Cardiac fibroblast (primary cell): ENCODE measurements around the gene NFIB.

Experiments
- DNase-seq, 2 donors: peaks; one replicate each; pipeline versions ENCODE4 v3.0.0 to v3.0.0-alpha.2; 2010; ENCODE audit warnings: low read depth in 2 of 2
- H3K4me3 ChIP-seq, 2 donors: replicated peaks in 1 of 2; 1 replicate in 1 of 2; 2 replicates in 1 of 2; pipeline ENCODE4 v1.5.1; 2011; ENCODE audit warnings: low read depth in 2 of 2, low read length in 2 of 2, mild to moderate bottlenecking in 2 of 2, moderate library complexity in 1 of 2
- TF ChIP-seq, protein P1 (sequence below): IDR thresholded peaks from one replicate; pipeline ENCODE4 v1.5.1; 2011; ENCODE audit warnings: low read depth, mild to moderate bottlenecking, low read length, inconsistent platforms

NFIB gene

GRCh38 chr9:14263707-14264483 lies 50.0 kb downstream of the NFIB start:
- no peak for DNase-seq
- TF ChIP-seq, protein P1, sequence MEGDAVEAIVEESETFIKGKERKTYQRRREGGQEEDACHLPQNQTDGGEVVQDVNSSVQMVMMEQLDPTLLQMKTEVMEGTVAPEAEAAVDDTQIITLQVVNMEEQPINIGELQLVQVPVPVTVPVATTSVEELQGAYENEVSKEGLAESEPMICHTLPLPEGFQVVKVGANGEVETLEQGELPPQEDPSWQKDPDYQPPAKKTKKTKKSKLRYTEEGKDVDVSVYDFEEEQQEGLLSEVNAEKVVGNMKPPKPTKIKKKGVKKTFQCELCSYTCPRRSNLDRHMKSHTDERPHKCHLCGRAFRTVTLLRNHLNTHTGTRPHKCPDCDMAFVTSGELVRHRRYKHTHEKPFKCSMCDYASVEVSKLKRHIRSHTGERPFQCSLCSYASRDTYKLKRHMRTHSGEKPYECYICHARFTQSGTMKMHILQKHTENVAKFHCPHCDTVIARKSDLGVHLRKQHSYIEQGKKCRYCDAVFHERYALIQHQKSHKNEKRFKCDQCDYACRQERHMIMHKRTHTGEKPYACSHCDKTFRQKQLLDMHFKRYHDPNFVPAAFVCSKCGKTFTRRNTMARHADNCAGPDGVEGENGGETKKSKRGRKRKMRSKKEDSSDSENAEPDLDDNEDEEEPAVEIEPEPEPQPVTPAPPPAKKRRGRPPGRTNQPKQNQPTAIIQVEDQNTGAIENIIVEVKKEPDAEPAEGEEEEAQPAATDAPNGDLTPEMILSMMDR, result no peak
- H3K4me3 ChIP-seq, result no peak overlapping the region

GRCh38 chr9:14262827-14263226 lies 51.1 kb downstream of the NFIB start:
- DNase-seq, result no peak
- no peak overlapping the region for H3K4me3 ChIP-seq
- TF ChIP-seq, protein P1, result no peak

DNA sequence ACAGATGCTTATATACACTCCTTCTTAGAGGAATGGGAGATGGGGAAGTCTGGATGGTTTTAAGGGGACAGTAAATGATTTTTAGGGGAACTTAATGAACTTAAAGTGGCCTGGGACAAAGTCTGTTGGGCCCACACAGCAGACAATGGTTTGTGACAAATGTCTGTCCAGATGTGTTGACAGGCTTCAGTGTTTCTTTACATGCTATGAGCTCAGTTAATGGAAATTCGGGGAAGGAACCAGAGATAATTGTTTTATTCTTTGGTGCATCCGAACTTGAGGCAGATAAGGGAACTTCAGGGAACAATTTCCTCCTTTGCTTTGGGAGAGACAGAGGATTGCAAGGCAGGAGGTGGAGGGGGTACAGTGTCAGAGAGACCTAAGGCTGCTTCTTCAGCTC lies 52.3 kb downstream of the NFIB start:
- DNase-seq, result no peak
- H3K4me3 ChIP-seq, result no peak overlapping the region
- TF ChIP-seq, protein P1, result no peak

DNA sequence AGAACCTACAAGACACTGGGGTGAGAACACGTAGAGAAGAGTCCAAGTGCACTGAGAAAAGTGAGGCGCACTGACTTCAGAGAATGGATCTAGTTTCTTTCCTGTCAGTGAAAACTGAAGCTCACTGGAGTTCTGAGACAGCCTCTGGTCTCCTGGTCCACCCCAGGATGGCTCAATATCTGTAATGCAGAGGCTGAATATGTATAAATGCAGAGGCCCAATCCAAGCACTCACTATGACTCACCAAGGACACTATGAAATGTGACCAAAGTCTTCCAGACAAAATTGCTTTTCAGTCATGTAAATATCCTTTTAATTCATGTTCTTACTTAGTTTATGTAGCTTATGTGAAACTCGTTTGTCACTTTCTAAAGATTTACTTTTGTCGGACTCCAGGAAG lies 53.8 kb downstream of the NFIB start:
- TF ChIP-seq, protein P1, result no peak
- H3K4me3 ChIP-seq, result no peak overlapping the region
- DNase-seq, result peak in 1 of 2 donors; percentile 48

DNA sequence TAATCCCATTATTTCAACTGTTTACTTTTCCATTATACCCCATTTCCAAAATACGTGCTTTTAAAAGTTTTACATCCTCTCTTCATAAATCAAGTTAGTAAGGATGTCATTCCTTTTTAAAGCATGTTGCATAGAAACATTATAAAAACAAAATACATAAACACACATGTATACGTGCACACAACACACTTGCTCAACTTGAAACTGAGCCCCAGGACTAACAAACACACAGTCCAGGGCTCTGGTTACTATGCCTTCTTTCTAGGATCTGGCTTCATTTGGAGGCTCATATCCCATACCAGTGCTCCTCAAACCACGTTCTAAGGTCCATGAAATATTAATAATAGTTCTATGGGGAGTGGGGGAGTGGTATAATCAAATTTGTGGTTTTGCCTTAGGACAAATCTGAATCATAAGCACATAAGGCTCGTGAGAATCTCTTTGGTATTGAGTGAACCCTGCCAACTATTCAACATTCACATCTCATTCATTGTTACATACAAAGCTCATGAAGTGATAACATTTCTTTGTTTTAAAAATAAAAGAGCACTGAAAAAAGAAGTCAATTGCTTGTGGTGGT lies 55.2 kb downstream of the NFIB start:
- TF ChIP-seq, protein P1, result no peak
- H3K4me3 ChIP-seq, result no peak overlapping the region
- DNase-seq, result peak; percentile 59 to 81

DNA sequence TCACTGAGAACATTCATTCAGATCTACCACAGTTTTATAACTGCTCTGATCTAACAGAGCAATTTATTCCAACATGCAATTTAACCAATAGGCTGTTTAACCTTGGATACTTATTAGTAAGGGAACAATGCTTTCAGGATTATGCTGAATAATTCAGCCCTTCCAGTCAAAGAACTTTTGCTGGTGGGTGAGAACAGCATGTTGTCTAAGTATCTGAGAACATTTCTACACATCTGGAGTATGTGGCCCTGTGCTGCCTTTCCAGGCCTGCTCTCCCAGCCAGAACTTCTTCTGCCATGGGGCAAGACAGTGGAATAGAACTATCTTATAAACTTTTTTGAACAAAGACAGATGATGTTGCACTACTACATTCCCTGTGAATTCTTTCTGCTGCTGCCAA lies 55.8 kb downstream of the NFIB start:
- TF ChIP-seq, protein P1, result no peak
- peak in 1 of 2 donors; percentile 37 for DNase-seq
- no peak overlapping the region for H3K4me3 ChIP-seq
